Adrenal gland (tissue), 5 donors: ENCODE data around the gene C1QTNF4.

Source experiments
- CTCF ChIP-seq, 6 experiments: fragments of 450-650 bp in 4 of 6; fragments of 200-600 bp in 2 of 6; sonication (generic) in 1 of 6; IDR thresholded peaks; 1 replicate in 5 of 6; 2 replicates in 1 of 6; pipeline versions ENCODE4 v1.5.1 to v1.8.0; 2016 to 2021; ENCODE audit warnings: antibody characterized with exemption in 6 of 6, mild to moderate bottlenecking in 2 of 6, moderate library complexity in 1 of 6
- POLR2A ChIP-seq, 2 donors: fragments of 450-650 bp; IDR thresholded peaks; one replicate each; pipeline ENCODE4 v1.6.1; 2017; ENCODE audit warnings: antibody characterized with exemption in 2 of 2, mild to moderate bottlenecking in 2 of 2, moderate library complexity in 1 of 2
- donor health status: DM: no; HTN: no; CAD: no.

GRCh38 chr11:47609675-47610074 lies 15.5 kb upstream of the C1QTNF4 start:
- TF ChIP-seq CTCF (IDR thresholded peaks at IDR 0.05) (no peak), POLR2A (IDR thresholded peaks at IDR 0.05) (no peak)
